NAMALWA (cell line): ENCODE measurements around the gene RAD52.

Source experiments
- DNase-seq: peaks from one replicate; pipeline ENCODE4 v3.0.0-alpha.2; 2015; ENCODE audit warnings: low spot score

Gene RAD52

DNA sequence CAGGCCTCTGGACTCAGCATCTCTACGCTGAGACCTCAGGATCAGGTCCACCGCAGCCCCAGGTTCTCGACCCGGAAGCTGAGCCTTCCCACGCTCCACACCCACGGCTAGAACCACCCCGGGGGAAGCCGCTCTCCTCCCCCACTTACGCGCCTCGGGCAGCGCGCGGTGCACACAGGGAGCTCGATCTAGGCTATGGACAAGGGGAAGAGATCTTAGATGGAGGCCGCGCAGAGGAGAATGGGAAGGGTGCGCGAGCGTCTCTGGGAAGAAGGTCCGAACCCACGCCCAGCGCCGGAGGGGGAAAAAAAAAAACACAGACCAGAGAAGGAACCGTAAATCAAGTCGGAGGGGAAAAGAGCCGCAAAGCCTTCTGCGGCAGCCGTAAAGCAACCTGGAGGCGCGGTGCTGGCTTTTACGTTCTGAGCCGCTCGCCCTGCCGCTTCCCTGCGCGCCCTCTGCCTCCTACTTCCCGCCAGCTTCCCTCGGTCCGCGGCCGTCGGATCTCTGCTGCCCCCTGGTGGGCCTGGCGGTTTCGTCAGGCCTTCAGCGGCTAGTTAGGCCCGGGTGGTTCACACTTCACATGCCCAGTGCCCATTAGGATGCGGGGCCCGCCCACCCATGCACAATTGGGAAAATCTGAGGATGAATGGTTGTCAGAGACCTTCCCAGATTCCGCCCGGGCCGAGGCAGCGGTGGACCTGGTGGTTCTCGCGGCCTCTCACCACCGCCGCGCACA is at the start of gene RAD52:
Gene RAD52, minus strand, starts transcription at position 242 of the 739 bp plus-strand sequence. CDS start 16,636 bp downstream, outside the sequence.
- peak; percentile 97 for DNase-seq

DNA sequence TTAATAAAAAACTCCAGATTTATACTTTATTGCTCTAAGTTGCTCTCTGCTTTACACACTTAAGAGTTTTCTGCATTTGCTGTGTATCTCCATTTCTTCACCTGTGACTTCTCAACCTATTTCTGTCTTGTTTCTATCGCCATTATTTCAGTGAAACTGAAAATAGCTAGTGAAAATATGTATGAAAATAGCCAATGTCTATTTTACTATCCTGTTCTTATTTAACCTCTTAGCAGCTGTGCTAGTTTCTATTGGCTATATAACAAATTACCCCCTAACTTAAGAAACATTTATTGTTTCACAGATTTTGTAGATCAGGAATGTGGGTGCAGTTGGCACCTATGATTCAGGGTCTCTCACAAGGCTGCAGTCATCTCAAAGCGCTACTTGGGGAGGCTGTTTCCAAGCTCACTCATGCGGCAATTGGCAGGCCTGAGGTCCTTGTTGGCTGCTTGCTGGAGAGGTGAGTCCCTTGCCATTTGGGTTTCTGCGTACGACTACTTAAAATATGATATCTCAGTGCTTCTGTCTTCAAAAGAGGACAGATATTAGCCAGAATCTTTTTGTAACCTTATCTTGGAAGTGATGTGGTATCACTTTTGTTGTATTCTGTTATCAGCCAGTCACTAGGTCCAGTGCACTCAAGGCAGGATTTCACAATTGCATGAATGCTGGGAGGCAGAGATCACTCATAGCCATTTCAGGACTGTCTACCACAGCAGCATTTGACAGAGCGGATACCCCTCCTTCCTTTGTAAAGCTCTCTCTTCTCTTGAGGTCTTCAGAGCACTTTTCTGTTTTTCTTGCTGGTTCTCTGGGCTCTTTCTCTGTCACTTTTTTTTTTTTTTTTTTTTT is 48.8 kb upstream of the RAD52 start:
- DNase-seq: peak; percentile 20

DNA sequence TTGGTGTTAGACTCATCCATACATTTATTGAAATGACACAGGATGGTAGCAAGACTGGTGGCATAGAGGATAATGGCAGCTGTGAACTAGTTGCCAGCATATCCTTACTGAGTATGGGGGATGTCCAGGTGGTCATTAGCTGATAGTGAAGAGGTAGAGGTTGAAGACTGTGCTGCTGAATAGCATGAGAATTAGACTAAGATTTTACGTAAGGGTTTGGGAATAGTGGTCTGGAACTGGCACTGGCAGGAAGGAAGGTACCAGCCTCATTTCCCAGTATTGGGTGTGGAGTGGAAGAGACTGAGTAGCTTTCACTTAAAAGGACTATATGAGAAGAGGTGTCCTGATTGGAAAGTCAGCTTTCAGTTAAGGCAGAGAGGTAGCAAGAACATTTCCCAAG is 48.0 kb upstream of the RAD52 start:
- DNase-seq: no peak

DNA sequence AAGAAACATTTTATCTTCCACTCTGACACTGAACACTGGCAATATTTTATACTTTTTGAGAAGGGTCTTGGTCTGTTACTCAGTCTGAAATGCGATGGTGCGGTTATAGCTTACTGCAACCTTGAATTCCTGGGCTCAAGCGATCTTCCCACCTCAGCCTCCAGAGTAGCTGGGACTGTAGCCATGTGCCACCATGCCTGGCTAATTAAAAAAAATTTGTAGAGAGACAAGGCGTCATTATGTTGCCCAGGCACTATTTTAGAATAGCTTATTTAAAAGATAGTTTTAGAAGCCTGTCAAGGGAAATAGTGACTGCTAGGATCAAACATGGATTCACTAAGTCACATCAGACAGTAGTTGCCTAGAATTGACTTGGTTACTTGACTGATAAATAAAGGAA is 47.4 kb upstream of the RAD52 start:
- DNase-seq: no peak

DNA sequence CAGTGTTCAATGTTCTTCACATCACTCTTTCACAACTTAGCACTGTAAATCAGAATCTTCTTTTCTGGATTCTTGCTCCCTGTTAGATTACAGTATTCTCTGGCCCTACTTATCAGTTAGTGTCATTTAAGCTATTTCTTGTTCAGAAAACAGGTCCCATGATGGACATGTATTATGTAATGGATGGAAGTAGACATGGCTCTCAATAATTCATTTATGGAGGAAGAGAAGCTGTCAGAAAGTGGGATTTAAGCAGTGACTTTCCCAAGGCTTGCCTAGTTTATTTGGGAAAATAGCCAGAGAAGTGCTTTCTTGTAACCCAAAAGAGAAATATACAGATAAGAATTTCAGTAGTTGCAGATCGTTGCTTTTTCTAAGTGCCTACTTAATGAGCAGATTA is 43.2 kb upstream of the RAD52 start:
- no peak for DNase-seq

DNA sequence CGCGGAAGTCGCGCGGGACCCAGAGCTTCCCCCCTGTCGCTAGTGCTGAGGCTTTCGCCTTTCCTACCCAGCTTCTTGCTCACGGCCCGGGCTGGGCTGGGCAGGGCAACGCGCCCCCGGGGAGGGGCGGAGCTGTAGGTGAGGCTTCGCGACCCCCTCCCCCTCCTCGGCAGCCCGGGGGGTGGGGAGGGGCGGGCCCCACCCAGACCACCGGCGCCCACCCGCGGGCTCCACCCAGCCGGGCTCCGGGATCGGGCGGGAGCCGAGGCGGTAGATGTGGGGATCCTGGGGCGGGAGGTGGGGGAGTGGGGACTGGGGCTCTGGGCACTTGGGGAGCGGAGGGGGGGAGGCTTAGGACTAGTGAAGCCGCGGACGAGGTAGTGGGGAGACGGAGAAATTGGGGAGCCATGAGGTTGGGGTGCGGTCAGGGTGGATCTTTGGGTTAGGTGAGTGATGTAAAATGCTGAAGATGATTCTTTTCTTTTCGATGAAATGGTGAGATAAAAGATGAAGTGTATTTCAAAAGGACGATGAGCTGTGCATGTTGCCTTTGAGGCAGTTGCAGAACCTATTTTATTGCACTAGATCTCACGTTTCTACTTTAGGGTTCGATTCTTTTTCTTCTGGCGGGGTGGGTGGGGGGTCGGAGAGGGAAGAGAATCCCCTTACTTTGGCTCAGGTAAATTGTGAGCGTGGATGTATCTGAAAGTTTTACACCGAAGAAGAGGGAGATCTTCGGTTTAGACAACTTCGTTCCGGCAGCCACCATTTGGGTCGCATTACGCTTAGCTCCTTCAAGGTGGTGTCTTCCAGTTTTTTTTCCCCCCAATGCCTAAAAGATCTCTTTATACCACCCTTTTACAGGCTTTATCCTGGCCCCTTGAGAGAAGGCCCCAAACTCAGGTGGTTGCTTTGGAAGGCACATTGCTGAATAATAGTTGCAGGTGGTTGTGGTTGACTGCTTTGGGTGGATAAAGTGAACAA is 42.1 kb upstream of the RAD52 start:
- peak; percentile 36 for DNase-seq

DNA sequence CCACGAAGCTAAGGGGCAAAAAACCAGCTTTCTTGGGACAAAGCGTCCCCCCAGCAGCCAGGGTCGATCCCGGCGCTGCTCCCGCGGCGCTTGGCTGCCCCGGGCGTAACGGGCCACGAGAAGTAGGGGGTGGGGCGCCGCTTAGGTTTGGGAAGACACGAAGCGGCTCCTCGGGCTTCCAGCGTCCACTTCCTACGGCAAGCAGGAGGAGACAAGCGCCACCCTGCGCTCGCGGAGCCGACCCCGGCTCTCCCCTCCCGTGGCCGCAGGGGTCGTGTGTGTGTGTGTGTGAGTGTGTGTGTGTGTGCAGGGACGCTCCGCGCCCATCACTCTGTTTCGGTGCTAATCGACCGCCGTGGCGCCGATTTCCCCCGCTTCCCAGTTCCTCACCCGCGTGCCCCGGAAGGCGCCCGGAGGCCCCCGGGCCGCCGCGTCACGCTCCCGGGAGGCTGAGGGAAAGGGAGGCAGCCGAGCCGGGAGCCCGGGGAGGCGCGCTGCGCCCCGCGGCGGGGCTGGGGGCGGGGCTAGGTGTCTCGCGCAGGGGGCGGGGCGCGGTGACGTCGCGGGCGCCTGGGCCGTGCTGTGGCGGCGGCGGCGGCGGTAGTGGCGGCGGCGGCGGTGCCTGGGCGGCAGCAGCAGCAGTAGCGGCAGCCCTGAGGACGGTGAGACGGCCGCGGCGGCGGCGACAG is 41.3 kb upstream of the RAD52 start, which contains the start of gene ERC1:
Gene ERC1, plus strand, starts transcription at position 563 of the 689 bp plus-strand sequence. CDS start 36,681 bp downstream, outside the sequence.
- DNase-seq: peak; percentile 79

DNA sequence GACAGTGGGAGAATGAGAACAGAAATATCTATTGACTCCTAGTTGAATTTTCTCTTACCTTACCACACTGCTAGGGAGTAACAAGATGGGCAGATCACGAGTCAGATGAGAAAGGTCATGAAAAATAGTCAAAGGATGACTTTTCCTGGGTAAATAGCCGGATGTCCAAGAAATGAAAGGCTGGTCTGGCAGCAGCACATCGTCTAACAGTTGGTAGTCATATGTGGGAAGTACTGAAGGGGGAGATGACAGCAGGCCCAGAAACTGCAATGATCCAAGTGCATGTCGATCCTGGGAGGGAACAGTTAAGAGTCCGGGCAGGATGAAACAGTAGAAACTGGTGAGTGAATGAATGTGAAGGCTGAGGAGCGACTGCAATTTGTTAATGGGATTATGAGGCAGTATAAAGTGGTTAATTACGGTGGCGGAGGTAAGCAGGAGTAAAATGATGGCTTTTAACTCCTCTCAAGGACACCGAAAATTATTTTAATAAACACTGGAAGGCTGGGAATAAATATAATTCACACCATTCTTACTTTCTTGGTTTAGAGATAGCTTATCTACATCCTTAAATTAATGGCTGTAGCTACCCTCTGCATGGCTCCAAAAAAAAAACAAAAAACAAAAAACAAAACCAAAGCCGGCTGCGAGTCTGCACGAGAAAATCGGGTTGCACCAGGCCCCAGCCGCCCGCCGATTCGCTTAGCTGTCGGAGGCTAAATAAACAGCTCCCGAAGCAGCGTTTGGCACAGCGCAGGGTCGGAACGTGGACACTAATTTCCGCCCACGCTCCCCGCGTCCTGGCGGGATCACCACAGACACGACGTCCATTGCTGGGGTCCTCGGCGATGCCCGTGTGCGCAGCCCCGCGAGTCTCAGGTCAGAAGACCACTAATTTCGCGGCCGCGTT is 40.5 kb upstream of the RAD52 start:
- peak; percentile 52 for DNase-seq

DNA sequence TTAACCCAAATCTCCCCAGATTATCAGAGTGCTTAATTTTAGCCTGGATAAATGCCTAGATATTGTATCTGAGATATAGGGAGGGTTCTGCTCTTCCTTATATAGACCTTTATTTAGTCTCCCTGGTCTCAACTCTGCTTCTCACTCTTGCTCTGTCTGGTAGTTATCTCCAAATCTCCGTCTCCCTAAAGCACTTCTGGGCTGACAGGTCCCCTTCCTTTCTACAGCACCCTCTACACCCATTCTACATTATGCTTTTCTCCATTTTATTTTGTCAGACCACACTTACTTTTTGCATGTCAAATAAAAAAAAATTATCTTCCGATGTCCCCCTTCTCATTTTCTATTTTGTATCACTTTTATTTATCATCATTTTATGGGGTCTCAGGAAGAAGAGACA is 39.6 kb upstream of the RAD52 start:
- no peak for DNase-seq

DNA sequence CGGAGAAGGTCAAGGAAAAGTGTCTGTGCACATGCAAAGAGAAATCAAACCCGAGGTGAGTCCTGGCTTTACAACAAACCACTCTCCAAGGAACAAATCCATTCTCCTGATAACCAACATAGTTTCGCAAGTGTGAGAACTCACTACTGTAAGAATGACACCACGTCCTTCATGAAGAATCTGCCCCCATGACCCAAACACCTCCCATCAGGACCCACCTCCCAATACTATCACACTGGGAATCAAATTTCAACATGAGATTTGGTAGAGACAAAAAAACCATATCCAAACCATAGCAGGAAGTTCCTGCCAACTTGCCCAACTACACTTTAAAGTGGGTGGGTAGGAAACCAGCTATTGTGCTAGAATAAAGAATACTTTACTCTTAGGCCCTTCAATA is 39.2 kb upstream of the RAD52 start:
- no peak for DNase-seq

DNA sequence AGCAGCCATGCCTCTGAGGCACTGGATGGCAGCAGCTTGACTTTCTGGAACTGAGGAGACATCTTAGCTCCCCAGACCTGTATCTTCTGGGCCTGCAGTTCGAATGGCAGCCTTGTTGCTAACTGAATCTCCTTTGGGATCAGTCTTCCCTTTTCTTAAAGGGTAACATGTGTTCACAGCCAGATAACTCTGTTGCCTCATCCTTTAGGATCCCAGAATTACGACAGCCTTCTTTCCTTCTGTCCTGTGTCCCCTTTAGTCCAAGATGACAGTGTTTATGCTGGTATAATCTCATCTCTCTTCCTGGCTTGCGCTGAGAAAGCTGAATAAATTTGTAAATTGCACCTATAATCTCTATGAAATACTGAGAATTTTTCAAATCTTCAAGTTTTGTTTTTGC is 32.5 kb upstream of the RAD52 start:
- no peak for DNase-seq

DNA sequence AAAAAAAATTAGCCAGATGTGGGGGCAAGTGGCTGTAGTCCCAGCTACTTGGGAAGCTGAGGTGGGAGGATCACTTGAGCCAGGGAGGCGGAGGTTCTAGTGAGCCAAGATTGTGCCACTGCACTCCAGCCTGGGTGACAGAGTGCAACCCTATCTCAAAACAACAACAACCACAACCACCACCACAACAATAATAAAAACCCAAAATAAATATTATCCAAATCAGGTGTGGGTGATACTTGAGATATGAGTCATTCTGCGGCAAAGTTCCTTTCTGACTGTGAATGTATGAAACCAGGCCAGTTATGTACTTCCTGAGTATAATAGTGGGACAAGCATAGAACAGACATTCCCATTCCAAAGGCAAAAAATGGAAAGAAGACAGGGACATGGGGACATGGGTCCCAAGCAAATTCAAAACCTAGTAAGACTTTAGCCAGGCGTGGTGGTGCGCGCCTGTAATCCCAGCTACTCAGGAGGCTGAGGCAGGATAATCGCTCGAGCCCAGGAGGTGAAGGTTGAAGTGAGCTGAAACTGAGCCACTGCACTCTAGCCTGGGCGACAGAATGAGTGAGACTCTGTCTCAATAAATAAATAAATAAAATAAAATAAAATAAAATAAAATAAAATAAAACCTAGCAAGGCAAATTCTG is 31.8 kb upstream of the RAD52 start:
- DNase-seq: no peak

DNA sequence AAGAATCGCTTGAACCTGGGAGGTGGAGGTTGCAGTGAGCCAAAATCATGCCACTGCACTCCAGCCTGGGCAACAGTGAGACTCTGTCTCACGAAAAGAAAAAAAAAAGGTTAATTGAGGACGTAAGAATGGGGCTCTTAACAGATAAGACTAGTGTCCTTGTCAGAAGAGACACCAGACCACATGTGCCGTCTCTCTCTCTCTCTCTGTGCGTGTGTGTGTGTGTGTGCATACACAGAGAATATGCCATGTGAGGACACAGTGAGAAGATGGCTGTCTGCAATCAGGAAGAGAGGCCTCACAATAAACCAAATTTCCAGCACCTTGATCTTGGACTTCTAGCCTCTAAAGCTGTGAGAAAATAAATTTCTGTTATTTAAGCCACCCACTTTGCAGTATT is 29.9 kb upstream of the RAD52 start:
- no peak for DNase-seq

DNA sequence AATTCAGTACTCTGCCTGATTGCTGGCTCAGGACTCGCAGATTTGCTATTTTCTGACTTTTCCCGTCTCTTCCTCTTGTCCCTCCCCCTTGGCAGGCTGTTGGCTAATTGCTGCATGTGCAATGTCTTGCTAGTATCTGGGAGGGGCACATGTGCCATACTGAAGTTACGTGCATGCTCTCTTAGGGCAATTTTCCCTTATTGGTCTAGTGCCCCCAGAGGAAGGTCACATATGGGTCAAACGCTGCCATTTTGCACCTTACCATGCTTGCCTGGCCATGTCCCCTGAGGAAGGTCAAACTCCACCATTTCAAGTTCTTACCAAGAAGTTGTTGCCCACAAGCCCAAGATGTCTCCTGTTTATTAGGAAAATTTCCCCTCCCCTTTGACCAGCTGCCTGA is 27.7 kb upstream of the RAD52 start:
- DNase-seq: no peak

DNA sequence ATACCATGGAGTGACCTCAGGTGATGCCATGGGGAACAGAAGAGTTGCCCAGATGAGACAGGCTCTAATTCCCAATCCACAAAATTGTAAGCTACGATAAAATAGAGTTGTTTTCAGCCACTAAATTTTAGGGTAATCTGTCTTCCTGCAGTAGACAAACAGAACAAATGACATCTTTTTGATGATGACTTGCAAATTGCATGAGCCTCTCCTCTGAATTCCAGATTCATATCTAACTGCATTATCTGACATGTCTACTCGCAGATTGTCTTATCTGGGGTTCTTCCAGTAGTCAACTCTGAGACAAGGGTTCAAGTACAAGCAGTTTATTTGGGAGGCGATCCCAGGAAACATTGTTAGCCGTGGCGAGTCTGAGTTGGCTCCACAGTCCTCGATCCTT is 27.1 kb upstream of the RAD52 start:
- no peak for DNase-seq

DNA sequence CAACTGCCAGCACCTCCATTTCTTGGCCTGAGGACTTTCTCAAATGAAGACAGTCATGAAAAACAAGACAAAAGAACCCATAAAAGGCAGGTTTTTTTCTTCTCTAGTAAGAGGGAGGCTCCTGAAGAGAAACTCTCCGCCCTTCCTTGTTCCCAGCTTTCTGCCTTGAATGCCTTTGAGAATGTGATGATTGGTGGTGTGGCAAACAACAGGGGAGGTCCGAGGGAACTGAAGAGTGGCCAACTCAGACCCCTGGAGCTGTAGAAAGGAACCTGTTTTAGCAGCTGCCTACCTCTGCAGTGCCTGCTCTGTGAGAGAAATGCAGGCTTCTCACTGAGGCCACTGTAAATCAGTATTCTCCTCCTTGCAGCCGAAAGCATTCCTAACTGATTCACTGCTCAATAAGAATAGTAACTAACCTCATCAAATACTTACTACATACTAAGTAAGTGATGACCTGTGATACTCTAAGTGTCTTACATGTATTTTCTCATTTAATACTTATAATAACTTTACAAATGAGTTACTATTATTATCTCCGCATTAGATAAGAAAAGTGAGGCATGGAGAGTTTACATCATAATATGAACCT is 24.9 kb upstream of the RAD52 start:
- no peak for DNase-seq

DNA sequence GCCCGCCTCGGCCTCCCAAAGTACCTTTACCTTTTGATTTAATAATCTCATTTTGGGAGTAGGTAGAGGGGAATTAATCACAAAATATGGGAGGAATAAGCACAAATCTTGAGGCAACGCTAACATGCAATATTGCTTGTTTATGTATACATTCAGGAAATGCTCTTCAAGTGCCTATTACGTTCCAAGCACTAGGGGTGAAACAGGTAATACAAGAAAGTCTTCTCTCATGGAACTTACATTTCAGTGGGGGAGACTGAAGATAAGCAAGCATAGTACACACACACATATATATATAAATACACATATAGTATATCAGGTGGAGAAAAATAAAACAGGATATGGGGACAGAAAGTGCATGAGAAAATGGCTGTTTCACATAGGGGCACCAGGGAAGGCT is 22.5 kb upstream of the RAD52 start:
- no peak for DNase-seq

DNA sequence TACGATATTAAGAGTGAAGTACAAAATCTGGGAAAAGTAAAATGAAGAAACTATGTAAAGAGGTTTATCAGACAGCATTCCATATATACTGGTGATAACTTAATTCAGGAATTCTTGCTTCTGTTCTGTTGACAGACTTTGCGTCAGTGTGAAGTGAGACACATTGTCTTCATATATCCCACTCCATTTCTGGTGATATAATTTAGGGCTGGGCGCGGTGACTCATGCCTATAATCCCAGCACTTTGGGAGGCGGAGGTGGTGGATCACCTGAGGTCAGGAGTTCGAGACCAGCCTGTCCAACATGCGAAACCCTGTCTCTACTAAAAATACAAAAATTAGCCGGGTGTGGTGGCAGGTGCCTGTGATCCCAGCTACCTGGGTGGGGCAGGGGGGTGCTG is 20.3 kb upstream of the RAD52 start:
- DNase-seq: no peak

DNA sequence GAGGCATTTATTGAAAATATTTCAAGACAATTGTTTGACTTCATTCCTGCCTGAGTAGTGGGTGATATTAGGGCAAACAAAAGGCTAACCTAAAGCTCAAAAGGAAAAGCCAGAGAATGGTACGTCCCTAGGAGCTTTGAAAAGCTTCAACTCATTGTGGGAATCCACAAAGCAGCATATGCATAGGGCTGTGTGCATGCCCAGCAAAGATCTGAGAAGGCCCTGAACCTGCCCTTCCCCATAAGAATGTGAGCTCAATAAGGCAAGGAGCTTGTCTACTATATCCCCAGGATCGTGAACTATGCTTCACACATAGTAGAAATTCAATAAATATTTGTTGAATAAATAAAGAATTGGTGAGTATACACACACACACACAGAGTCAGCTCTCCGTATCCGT is 19.1 kb upstream of the RAD52 start:
- no peak for DNase-seq
